ENCODE data around the gene ZP3.
"Not testable (repeated sequence)": the region's sequence is repeated elsewhere in the genome, so short reads cannot be mapped to it uniquely, and the experiment has no call there.

The ZP3 gene

DNA sequence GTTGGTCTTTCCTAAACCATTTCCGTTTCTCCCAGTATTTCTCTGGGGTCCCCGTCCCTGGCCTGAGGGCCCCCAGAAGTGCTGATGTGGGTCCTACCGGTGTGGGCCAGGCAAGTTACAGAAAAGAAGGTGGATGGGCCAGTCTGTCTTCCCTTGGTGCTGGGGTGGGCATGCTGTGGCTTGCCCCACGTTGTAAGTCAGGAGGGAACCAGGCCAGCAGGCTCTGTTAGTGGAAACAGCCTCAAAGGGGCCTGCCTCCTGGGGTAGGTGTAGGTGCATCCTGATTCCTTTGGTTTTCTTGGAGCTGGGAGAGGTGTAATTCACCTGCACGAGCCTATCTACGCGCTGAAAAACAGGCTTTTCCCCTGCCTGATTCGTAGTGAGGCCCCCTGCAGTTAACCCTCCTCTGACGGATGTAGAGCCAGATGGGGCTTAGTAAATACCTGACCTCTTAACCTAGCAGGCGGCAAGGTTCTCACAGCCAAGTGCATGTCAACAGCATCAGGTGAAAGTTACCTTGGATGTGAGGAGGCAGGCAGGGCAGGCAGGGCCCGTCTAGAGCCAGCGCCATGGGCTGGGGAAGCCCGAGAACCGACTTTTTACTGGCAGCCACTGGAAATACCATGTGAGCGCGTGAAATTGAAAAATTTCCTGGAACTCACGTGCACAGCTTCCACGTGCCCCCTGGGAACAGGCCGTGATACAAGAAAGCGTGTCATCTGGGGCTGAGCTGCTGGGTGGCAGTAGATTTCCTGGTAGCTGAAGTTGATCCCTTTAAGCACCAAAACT is 61.3 kb downstream of the ZP3 start:
- DNase-seq = not testable (repeated sequence)

GRCh38 chr7:76486618-76487017 is 61.9 kb downstream of the ZP3 start:
- not testable (repeated sequence) for DNase-seq

- DNase-seq = not testable (repeated sequence)
Measured at GRCh38 chr7:76487969-76488368, 63.2 kb downstream of the ZP3 start.

All from SHP77 (cell line).